ENCODE data around the gene KHDRBS2. TPM values are rescaled to one million over a fixed set of nuclear protein-coding genes. Genes with fewer than 3 reads are reported as not detected.

Gene KHDRBS2
- total and polyA plus RNA-seq, 2 of the 13 experiments (the other 11 are each of a cell fraction or from before 2014, with no cell fraction given), result not detected

DNA sequence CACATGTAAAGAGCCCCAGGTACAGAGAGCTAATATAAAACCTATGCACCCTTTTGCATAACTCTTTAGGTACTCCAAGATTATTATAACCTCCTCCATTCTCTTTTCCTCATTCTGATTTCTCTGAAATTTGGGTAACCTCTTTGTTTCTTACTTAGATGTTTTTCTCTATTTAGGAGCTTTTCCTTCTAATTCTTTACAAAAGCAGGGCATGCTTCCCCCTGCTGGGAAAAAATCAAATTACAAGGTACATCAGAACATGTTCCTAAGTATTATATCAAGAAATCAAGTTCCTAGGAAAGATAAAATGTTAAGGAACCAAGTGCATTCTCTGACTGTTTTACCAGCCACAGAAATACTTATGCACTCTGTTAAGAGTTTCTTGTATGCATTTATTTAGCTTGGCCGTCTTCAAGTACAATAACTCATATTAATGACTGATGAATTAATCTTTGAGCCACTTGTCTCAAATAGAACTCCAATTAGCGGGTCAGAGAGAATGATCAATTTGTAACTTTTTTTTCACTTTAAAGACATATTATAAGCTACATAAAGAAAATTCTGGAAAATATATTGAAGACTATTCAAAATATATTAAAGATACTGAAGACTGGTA is 2.1 kb downstream of the KHDRBS2 start:
- no peak for TF ChIP-seq YEATS2 (CRISPR knock-in tag; IDR thresholded peaks at IDR 0.05; ENCODE audit: borderline replicate concordance)
- TF ChIP-seq MTA1 (CRISPR knock-in tag; IDR thresholded peaks at IDR 0.05; ENCODE audit: borderline replicate concordance), result no peak
- TF ChIP-seq, protein P1, sequence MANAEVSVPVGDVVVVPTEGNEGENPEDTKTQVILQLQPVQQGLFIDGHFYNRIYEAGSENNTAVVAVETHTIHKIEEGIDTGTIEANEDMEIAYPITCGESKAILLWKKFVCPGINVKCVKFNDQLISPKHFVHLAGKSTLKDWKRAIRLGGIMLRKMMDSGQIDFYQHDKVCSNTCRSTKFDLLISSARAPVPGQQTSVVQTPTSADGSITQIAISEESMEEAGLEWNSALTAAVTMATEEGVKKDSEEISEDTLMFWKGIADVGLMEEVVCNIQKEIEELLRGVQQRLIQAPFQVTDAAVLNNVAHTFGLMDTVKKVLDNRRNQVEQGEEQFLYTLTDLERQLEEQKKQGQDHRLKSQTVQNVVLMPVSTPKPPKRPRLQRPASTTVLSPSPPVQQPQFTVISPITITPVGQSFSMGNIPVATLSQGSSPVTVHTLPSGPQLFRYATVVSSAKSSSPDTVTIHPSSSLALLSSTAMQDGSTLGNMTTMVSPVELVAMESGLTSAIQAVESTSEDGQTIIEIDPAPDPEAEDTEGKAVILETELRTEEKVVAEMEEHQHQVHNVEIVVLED (CRISPR knock-in tag; IDR thresholded peaks at IDR 0.05; ENCODE audit: borderline replicate concordance), result no peak
- no peak for TF ChIP-seq TAF15 (IDR thresholded peaks at IDR 0.05; ENCODE audit: low read depth, low read length, poor library complexity, severe bottlenecking)
- TF ChIP-seq EP300 (IDR thresholded peaks at IDR 0.05; ENCODE audit: low read depth in 2 of 2, low read length in 2 of 2), result no peak
- no peak for TF ChIP-seq EP300 (CRISPR knock-in tag; IDR thresholded peaks at IDR 0.05; ENCODE audit: borderline replicate concordance)
- TF ChIP-seq STAG1 (CRISPR knock-in tag; IDR thresholded peaks at IDR 0.05), result peak; percentile 51
- TF ChIP-seq, protein P2, sequence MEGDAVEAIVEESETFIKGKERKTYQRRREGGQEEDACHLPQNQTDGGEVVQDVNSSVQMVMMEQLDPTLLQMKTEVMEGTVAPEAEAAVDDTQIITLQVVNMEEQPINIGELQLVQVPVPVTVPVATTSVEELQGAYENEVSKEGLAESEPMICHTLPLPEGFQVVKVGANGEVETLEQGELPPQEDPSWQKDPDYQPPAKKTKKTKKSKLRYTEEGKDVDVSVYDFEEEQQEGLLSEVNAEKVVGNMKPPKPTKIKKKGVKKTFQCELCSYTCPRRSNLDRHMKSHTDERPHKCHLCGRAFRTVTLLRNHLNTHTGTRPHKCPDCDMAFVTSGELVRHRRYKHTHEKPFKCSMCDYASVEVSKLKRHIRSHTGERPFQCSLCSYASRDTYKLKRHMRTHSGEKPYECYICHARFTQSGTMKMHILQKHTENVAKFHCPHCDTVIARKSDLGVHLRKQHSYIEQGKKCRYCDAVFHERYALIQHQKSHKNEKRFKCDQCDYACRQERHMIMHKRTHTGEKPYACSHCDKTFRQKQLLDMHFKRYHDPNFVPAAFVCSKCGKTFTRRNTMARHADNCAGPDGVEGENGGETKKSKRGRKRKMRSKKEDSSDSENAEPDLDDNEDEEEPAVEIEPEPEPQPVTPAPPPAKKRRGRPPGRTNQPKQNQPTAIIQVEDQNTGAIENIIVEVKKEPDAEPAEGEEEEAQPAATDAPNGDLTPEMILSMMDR (CRISPR knock-in tag; IDR thresholded peaks at IDR 0.05), result peak; percentile 46; the same call in 1 of the 2 replicates
- Histone ChIP-seq H2AFZ (ENCODE audit: low read length) (no peak overlapping the region), H3K27me3 (ENCODE audit: control insufficient read depth in 1 of 2, insufficient read depth in 2 of 2, low read length in 2 of 2) (peaks cover 2 to 13% of the 10 kb centered on the region in 2 experiments; a peak in 4 of 5 replicates), H3K4me3 (replicated peaks in 1 of 3; ENCODE audit: insufficient read depth in 1 of 3, low read depth in 2 of 3, low read length in 3 of 3) (no peak overlapping the region), H3K27ac (ENCODE audit: extremely low read length, insufficient read depth, low read length) (no peak overlapping the region), H3K4me1 (ENCODE audit: insufficient read depth, low read length) (no peaks in the 10 kb centered on the region), H3K9ac (ENCODE audit: insufficient read depth, low read depth, low read length) (no peak overlapping the region), H3K36me3 (replicated peaks in 1 of 2; ENCODE audit: control insufficient read depth in 1 of 2, insufficient read depth in 2 of 2, low read length in 2 of 2) (no peaks in the 10 kb centered on the region), H3K4me2 (ENCODE audit: low read depth, low read length) (no peak overlapping the region), H3K79me2 (ENCODE audit: insufficient read depth, low read length) (no peaks in the 10 kb centered on the region), H3K9me3 (ENCODE audit: low read length) (no peaks in the 10 kb centered on the region), H4K20me1 (ENCODE audit: insufficient read depth, low read length) (no peaks in the 10 kb centered on the region)
- in situ Hi-C loops (cut with HindIII; ENCODE audit: extremely low pct_ligation_motif_present, low pct_unique_long_range_greater_than_20kb) (no loop called here), intact Hi-C loops (cut with micrococcal nuclease; ENCODE audit: unreplicated experiment) (loop anchor here (1.0 to 2.0 kb wide), 2 partner anchors 397 to 475 kb away; no protein-coding TSS in a partner anchor)
- DNase-seq (ENCODE audit: low spot score) (peak; percentile 50), FAIRE-seq (no peak), ATAC-seq (no peak)
- BruUV-seq (replicated peaks), result no TSS peak
- CTCF ChIA-PET (ENCODE audit: low intra/inter-chr PET ratio, low total read pairs), result interaction anchor here (1.5 kb wide), 1 partner anchor 475 kb away, joined by 6 read pairs; no protein-coding TSS in a partner anchor
- POLR2A ChIA-PET, result no interaction called here
- 2% methylated on average over 2 of the region's 2 CpGs for WGBS (ENCODE audit: low lambda C conversion rate)

All from HepG2 (cell line).